Measurements from ENCODE around the gene CXCR6. TPM values are rescaled to one million over a fixed set of nuclear protein-coding genes. Genes with fewer than 3 reads are reported as not detected.

CXCR6 gene
- total RNA-seq, 1 donor from 2014 or later, result not detected

DNA sequence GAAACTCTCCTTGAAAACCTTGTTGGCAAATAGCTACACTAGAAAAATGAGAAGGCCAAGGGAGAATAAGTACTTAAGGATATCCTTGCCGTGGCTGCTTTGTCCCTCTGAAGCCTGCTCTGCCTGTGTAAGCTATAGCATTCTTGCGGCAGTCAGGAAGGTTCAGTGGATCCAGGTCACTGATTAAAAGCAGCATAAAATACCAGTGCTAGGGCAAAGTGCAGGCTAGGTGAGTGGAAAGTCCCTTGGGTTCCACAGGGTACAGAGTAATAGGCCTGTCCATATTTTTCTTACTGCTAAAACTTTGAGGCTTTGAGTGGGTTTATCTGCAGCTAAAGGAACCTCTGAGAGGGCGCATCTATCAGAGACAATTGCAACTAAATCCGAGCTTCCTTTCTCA is 10.3 kb downstream of the CXCR6 start:
- H3K4me3 ChIP-seq (ENCODE audit: insufficient read depth, low read depth, low read length), result no peak overlapping the region
- Mint-ChIP-seq H3K4me3 (ENCODE audit: unreplicated experiment) (no peak overlapping the region), H3K36me3 (ENCODE audit: low read depth, unreplicated experiment) (peaks cover 26% of the 10 kb centered on the region), H3K9me3 (ENCODE audit: unreplicated experiment) (no peaks in the 10 kb centered on the region), H3K27me3 (ENCODE audit: low read depth, unreplicated experiment) (no peaks in the 10 kb centered on the region), H3K4me1 (ENCODE audit: low read depth, unreplicated experiment) (peaks cover 5% of the 10 kb centered on the region), H3K27ac (ENCODE audit: unreplicated experiment) (no peak overlapping the region)
- H3K79me2 ChIP-seq (ENCODE audit: insufficient read depth, low read length), result no peaks in the 10 kb centered on the region
- no peak overlapping the region for H2AFZ ChIP-seq (ENCODE audit: low read depth, low read length)
- H3K4me1 ChIP-seq (ENCODE audit: insufficient read depth, low read length), result peaks cover 2% of the 10 kb centered on the region
- H3K27ac ChIP-seq (ENCODE audit: low read depth, low read length), result no peak overlapping the region
- FAIRE-seq (no peak), DNase-seq (ENCODE audit: low read depth) (no peak)
- H3K9ac ChIP-seq (ENCODE audit: low read length), result no peak overlapping the region
- no peaks in the 10 kb centered on the region for H4K20me1 ChIP-seq (ENCODE audit: insufficient read depth, low read length)
- H3K9me3 ChIP-seq (ENCODE audit: insufficient read depth, low read depth, low read length), result no peaks in the 10 kb centered on the region
- peaks cover 13% of the 10 kb centered on the region for H3K36me3 ChIP-seq (ENCODE audit: insufficient read depth, low read length)
- TF ChIP-seq EZH2 (IDR thresholded peaks at IDR 0.05; ENCODE audit: insufficient read depth, low read length) (no peak), CTCF (IDR thresholded peaks at IDR 0.05; ENCODE audit: insufficient read depth, low read depth, low read length) (no peak)
- no peak overlapping the region for H3K4me2 ChIP-seq (ENCODE audit: low read length)
- no peaks in the 10 kb centered on the region for H3K27me3 ChIP-seq (ENCODE audit: insufficient read depth, low read length)

GRCh38 chr3:45954306-45954705 is 11.0 kb downstream of the CXCR6 start:
- H4K20me1 ChIP-seq (ENCODE audit: insufficient read depth, low read length), result no peaks in the 10 kb centered on the region
- DNase-seq (ENCODE audit: low read depth) (no peak), FAIRE-seq (no peak)
- Mint-ChIP-seq H3K27ac (ENCODE audit: unreplicated experiment) (no peak overlapping the region), H3K27me3 (ENCODE audit: low read depth, unreplicated experiment) (no peaks in the 10 kb centered on the region), H3K9me3 (ENCODE audit: unreplicated experiment) (no peaks in the 10 kb centered on the region), H3K36me3 (ENCODE audit: low read depth, unreplicated experiment) (peaks cover 27% of the 10 kb centered on the region), H3K4me3 (ENCODE audit: unreplicated experiment) (no peak overlapping the region), H3K4me1 (ENCODE audit: low read depth, unreplicated experiment) (peaks cover 5% of the 10 kb centered on the region)
- peaks cover 4% of the 10 kb centered on the region for H3K4me1 ChIP-seq (ENCODE audit: insufficient read depth, low read length)
- no peaks in the 10 kb centered on the region for H3K9me3 ChIP-seq (ENCODE audit: insufficient read depth, low read depth, low read length)
- H3K9ac ChIP-seq (ENCODE audit: low read length), result no peak overlapping the region
- peaks cover 14% of the 10 kb centered on the region for H3K36me3 ChIP-seq (ENCODE audit: insufficient read depth, low read length)
- no peak for TF ChIP-seq EZH2 (IDR thresholded peaks at IDR 0.05; ENCODE audit: insufficient read depth, low read length)
- TF ChIP-seq CTCF (IDR thresholded peaks at IDR 0.05; ENCODE audit: insufficient read depth, low read depth, low read length), result no peak
- no peak overlapping the region for H3K4me2 ChIP-seq (ENCODE audit: low read length)
- H2AFZ ChIP-seq (ENCODE audit: low read depth, low read length), result no peak overlapping the region
- H3K79me2 ChIP-seq (ENCODE audit: insufficient read depth, low read length), result no peaks in the 10 kb centered on the region
- H3K4me3 ChIP-seq (ENCODE audit: insufficient read depth, low read depth, low read length), result no peak overlapping the region
- H3K27ac ChIP-seq (ENCODE audit: low read depth, low read length), result no peak overlapping the region
- H3K27me3 ChIP-seq (ENCODE audit: insufficient read depth, low read length), result no peaks in the 10 kb centered on the region

GRCh38 chr3:45955017-45955647 is 11.9 kb downstream of the CXCR6 start:
- Mint-ChIP-seq H3K27me3 (ENCODE audit: low read depth, unreplicated experiment) (no peaks in the 10 kb centered on the region), H3K9me3 (ENCODE audit: unreplicated experiment) (no peaks in the 10 kb centered on the region), H3K4me3 (ENCODE audit: unreplicated experiment) (no peak overlapping the region), H3K36me3 (ENCODE audit: low read depth, unreplicated experiment) (peaks cover 29% of the 10 kb centered on the region), H3K4me1 (ENCODE audit: low read depth, unreplicated experiment) (peaks cover 5% of the 10 kb centered on the region), H3K27ac (ENCODE audit: unreplicated experiment) (no peak overlapping the region)
- H3K4me1 ChIP-seq (ENCODE audit: insufficient read depth, low read length), result peaks cover 4% of the 10 kb centered on the region
- no peaks in the 10 kb centered on the region for H4K20me1 ChIP-seq (ENCODE audit: insufficient read depth, low read length)
- H3K79me2 ChIP-seq (ENCODE audit: insufficient read depth, low read length), result no peaks in the 10 kb centered on the region
- no peak for DNase-seq (ENCODE audit: low read depth)
- H3K4me2 ChIP-seq (ENCODE audit: low read length), result no peak overlapping the region
- FAIRE-seq, result no peak
- no peak overlapping the region for H3K9ac ChIP-seq (ENCODE audit: low read length)
- H3K27ac ChIP-seq (ENCODE audit: low read depth, low read length), result no peak overlapping the region
- H3K4me3 ChIP-seq (ENCODE audit: insufficient read depth, low read depth, low read length), result no peak overlapping the region
- H3K9me3 ChIP-seq (ENCODE audit: insufficient read depth, low read depth, low read length), result no peaks in the 10 kb centered on the region
- no peaks in the 10 kb centered on the region for H3K27me3 ChIP-seq (ENCODE audit: insufficient read depth, low read length)
- peaks cover 15% of the 10 kb centered on the region for H3K36me3 ChIP-seq (ENCODE audit: insufficient read depth, low read length)
- TF ChIP-seq EZH2 (IDR thresholded peaks at IDR 0.05; ENCODE audit: insufficient read depth, low read length), result no peak
- no peak for TF ChIP-seq CTCF (IDR thresholded peaks at IDR 0.05; ENCODE audit: insufficient read depth, low read depth, low read length)
- no peak overlapping the region for H2AFZ ChIP-seq (ENCODE audit: low read depth, low read length)
